ENCODE data around the gene SUFU. TPM values are rescaled to one million over a fixed set of nuclear protein-coding genes. Genes with fewer than 3 reads are reported as not detected.

The SUFU gene
- total RNA-seq, 1 experiment from 2014 or later: 6.3 TPM

GRCh38 chr10:102553771-102554170 is 50.0 kb downstream of the SUFU start:
- no peak overlapping the region for H3K27ac Mint-ChIP-seq (ENCODE audit: low read depth, unreplicated experiment)
- H3K4me1 Mint-ChIP-seq (ENCODE audit: insufficient read depth, unreplicated experiment): peaks cover 11% of the 10 kb centered on the region
- H3K9me3 Mint-ChIP-seq (ENCODE audit: unreplicated experiment): no peaks in the 10 kb centered on the region
- intact Hi-C loops (cut with micrococcal nuclease): no loop called here
- no peaks in the 10 kb centered on the region for H3K27me3 Mint-ChIP-seq (ENCODE audit: insufficient read depth, unreplicated experiment)
- ChIA-PET POLR2A (no interaction called here), CTCF (interaction anchor here (1.6 kb wide), 1 partner anchor 30 kb away, joined by 8 read pairs; no protein-coding TSS in a partner anchor)
- TF ChIP-seq CTCF (IDR thresholded peaks at IDR 0.05; ENCODE audit: unreplicated experiment): no peak
- BruUV-seq (replicated peaks): no TSS peak
- no peak overlapping the region for H3K4me3 Mint-ChIP-seq (ENCODE audit: unreplicated experiment)
- DNase-seq (ENCODE audit: unreplicated experiment): no peak
- H3K36me3 Mint-ChIP-seq (ENCODE audit: insufficient read depth, unreplicated experiment): peaks cover 9% of the 10 kb centered on the region

GRCh38 chr10:102554531-102554930 is 50.8 kb downstream of the SUFU start:
- no peaks in the 10 kb centered on the region for H3K9me3 Mint-ChIP-seq (ENCODE audit: unreplicated experiment)
- DNase-seq (ENCODE audit: unreplicated experiment): no peak
- H3K27me3 Mint-ChIP-seq (ENCODE audit: insufficient read depth, unreplicated experiment): no peaks in the 10 kb centered on the region
- no peak overlapping the region for H3K4me3 Mint-ChIP-seq (ENCODE audit: unreplicated experiment)
- intact Hi-C loops (cut with micrococcal nuclease): no loop called here
- POLR2A ChIA-PET: no interaction called here
- CTCF ChIA-PET: interaction anchor here (1.6 kb wide), 1 partner anchor 30 kb away, joined by 8 read pairs; no protein-coding TSS in a partner anchor
- no TSS peak for BruUV-seq (replicated peaks)
- no peak for TF ChIP-seq CTCF (IDR thresholded peaks at IDR 0.05; ENCODE audit: unreplicated experiment)
- peaks cover 11% of the 10 kb centered on the region for H3K4me1 Mint-ChIP-seq (ENCODE audit: insufficient read depth, unreplicated experiment)
- no peak overlapping the region for H3K27ac Mint-ChIP-seq (ENCODE audit: low read depth, unreplicated experiment)
- H3K36me3 Mint-ChIP-seq (ENCODE audit: insufficient read depth, unreplicated experiment): peaks cover 9% of the 10 kb centered on the region

- BruUV-seq (replicated peaks): no TSS peak
- Mint-ChIP-seq H3K4me1 (ENCODE audit: insufficient read depth, unreplicated experiment) (peaks cover 11% of the 10 kb centered on the region), H3K4me3 (ENCODE audit: unreplicated experiment) (no peak overlapping the region), H3K27me3 (ENCODE audit: insufficient read depth, unreplicated experiment) (no peaks in the 10 kb centered on the region), H3K27ac (ENCODE audit: low read depth, unreplicated experiment) (peak overlapping the region; percentile 11), H3K36me3 (ENCODE audit: insufficient read depth, unreplicated experiment) (peaks cover 9% of the 10 kb centered on the region), H3K9me3 (ENCODE audit: unreplicated experiment) (no peaks in the 10 kb centered on the region)
- ChIA-PET POLR2A (interaction anchor here (0.7 to 0.8 kb wide), 2 partner anchors 19 to 28 kb away, joined by 3 read pairs; no protein-coding TSS in a partner anchor), CTCF (interaction anchor here (0.7 kb wide), 1 partner anchor 1037 kb away, joined by 3 read pairs; no protein-coding TSS in a partner anchor)
- intact Hi-C loops (cut with micrococcal nuclease): no loop called here
- peak; percentile 41 for DNase-seq (ENCODE audit: unreplicated experiment)
- TF ChIP-seq CTCF (IDR thresholded peaks at IDR 0.05; ENCODE audit: unreplicated experiment): no peak
Observed at GRCh38 chr10:102555781-102556328, 52.1 kb downstream of the SUFU start.

- no TSS peak for BruUV-seq (replicated peaks)
Observed at GRCh38 chr10:102557569-102557968, 53.8 kb downstream of the SUFU start.

More at GRCh38 chr10:102557569-102557968, 53.8 kb downstream of the SUFU start:
- no peak for TF ChIP-seq CTCF (IDR thresholded peaks at IDR 0.05; ENCODE audit: unreplicated experiment)
- H3K4me1 Mint-ChIP-seq (ENCODE audit: insufficient read depth, unreplicated experiment): peaks cover 11% of the 10 kb centered on the region
- no peak overlapping the region for H3K27ac Mint-ChIP-seq (ENCODE audit: low read depth, unreplicated experiment)
- no peak overlapping the region for H3K4me3 Mint-ChIP-seq (ENCODE audit: unreplicated experiment)
- H3K27me3 Mint-ChIP-seq (ENCODE audit: insufficient read depth, unreplicated experiment): no peaks in the 10 kb centered on the region
- ChIA-PET POLR2A (interaction anchor here (0.6 to 0.9 kb wide), 2 partner anchors 32 to 363 kb away, joined by 4 read pairs; no protein-coding TSS in a partner anchor), CTCF (interaction anchor here (0.5 to 1.0 kb wide), 4 partner anchors 107 to 777 kb away, joined by 3 to 6 read pairs (median 4); no protein-coding TSS in a partner anchor)
- intact Hi-C loops (cut with micrococcal nuclease): no loop called here
- DNase-seq (ENCODE audit: unreplicated experiment): no peak
- no peaks in the 10 kb centered on the region for H3K9me3 Mint-ChIP-seq (ENCODE audit: unreplicated experiment)
- H3K36me3 Mint-ChIP-seq (ENCODE audit: insufficient read depth, unreplicated experiment): peaks cover 2% of the 10 kb centered on the region
